ENCODE data around the gene TNP2. TPM values are rescaled to one million over a fixed set of nuclear protein-coding genes. Genes with fewer than 3 reads are reported as not detected.

Gene TNP2
- total RNA-seq, 2 donors from 2014 or later: not detected

GRCh38 chr16:11313493-11314308 lies 44.6 kb upstream of the TNP2 start:
- Histone ChIP-seq H3K4me3 (no peak overlapping the region), H3K9ac (ENCODE audit: low read depth in 2 of 2, low read length in 2 of 2) (no peak overlapping the region), H3K36me3 (no peaks in the 10 kb centered on the region), H3K4me1 (peaks cover 6% of the 10 kb centered on the region), H3K27ac (no peak overlapping the region), H3K27me3 (no peaks in the 10 kb centered on the region), H3K9me3 (no peaks in the 10 kb centered on the region)
- no peak for DNase-seq
- intact Hi-C loops (cut with DNase I): no loop called here
- no peak for TF ChIP-seq CTCF (IDR thresholded peaks at IDR 0.05)

- Histone ChIP-seq H3K9ac (ENCODE audit: low read depth in 2 of 2, low read length in 2 of 2) (no peak overlapping the region), H3K4me1 (peaks cover 12% of the 10 kb centered on the region), H3K9me3 (no peaks in the 10 kb centered on the region), H3K27me3 (no peaks in the 10 kb centered on the region), H3K4me3 (no peak overlapping the region), H3K36me3 (no peaks in the 10 kb centered on the region), H3K27ac (no peak overlapping the region)
- no peak for TF ChIP-seq CTCF (IDR thresholded peaks at IDR 0.05)
- intact Hi-C loops (cut with DNase I): no loop called here
- DNase-seq: peak; percentile 81
Measured at GRCh38 chr16:11312718-11313492, 43.8 kb upstream of the TNP2 start.

GRCh38 chr16:11310997-11311561 lies 42.0 kb upstream of the TNP2 start:
- H3K9me3 ChIP-seq: no peaks in the 10 kb centered on the region
- no peak for TF ChIP-seq CTCF (IDR thresholded peaks at IDR 0.05)
- DNase-seq: no peak
- H3K9ac ChIP-seq (ENCODE audit: low read depth in 2 of 2, low read length in 2 of 2): no peak overlapping the region
- no peaks in the 10 kb centered on the region for H3K27me3 ChIP-seq
- no peak overlapping the region for H3K4me3 ChIP-seq
- intact Hi-C loops (cut with DNase I): no loop called here
- no peaks in the 10 kb centered on the region for H3K36me3 ChIP-seq
- H3K27ac ChIP-seq: no peak overlapping the region
- H3K4me1 ChIP-seq: peaks cover 12% of the 10 kb centered on the region

GRCh38 chr16:11310634-11310977 lies 41.5 kb upstream of the TNP2 start:
- no peak for TF ChIP-seq CTCF (IDR thresholded peaks at IDR 0.05)
- DNase-seq: no peak
- no peaks in the 10 kb centered on the region for H3K36me3 ChIP-seq
- no peak overlapping the region for H3K9ac ChIP-seq (ENCODE audit: low read depth in 2 of 2, low read length in 2 of 2)
- intact Hi-C loops (cut with DNase I): no loop called here
- H3K27me3 ChIP-seq: no peaks in the 10 kb centered on the region
- no peaks in the 10 kb centered on the region for H3K9me3 ChIP-seq
- no peak overlapping the region for H3K27ac ChIP-seq
- peaks cover 12% of the 10 kb centered on the region for H3K4me1 ChIP-seq
- no peak overlapping the region for H3K4me3 ChIP-seq

- Histone ChIP-seq H3K27ac (no peak overlapping the region), H3K4me1 (peaks cover 12% of the 10 kb centered on the region), H3K27me3 (no peaks in the 10 kb centered on the region), H3K9ac (ENCODE audit: low read depth in 2 of 2, low read length in 2 of 2) (no peak overlapping the region), H3K4me3 (no peak overlapping the region), H3K9me3 (no peaks in the 10 kb centered on the region), H3K36me3 (no peaks in the 10 kb centered on the region)
- intact Hi-C loops (cut with DNase I): no loop called here
- no peak for TF ChIP-seq CTCF (IDR thresholded peaks at IDR 0.05)
- no peak for DNase-seq
Measured at GRCh38 chr16:11309895-11310633, 40.9 kb upstream of the TNP2 start.

Data from colonic mucosa (tissue), 4 donors.